IMR-90 (cell line): ENCODE measurements around the gene COL4A1.

Experiments
- BHLHE40 ChIP-seq: fragments of 150-350 bp; IDR thresholded peaks from 2 replicates; pipeline ENCODE4 v1.6.1; 2016; ENCODE audit warnings: mild to moderate bottlenecking, low read depth, low read length
- CEBPB ChIP-seq: IDR thresholded peaks from 2 replicates; pipeline ENCODE4 v1.6.1; 2012; ENCODE audit warnings: low read depth, low read length, improper control_type of control experiment
- CHD1 ChIP-seq: IDR thresholded peaks from 2 replicates; pipeline ENCODE4 v1.6.1; 2012; ENCODE audit warnings: low read depth, low read length, improper control_type of control experiment
- FOS ChIP-seq: fragments of 150-350 bp; IDR thresholded peaks from 2 replicates; pipeline ENCODE4 v1.6.1; 2016; ENCODE audit warnings: low read depth, low read length
- MAFK ChIP-seq: IDR thresholded peaks from 2 replicates; pipeline ENCODE4 v1.6.1; 2012; ENCODE audit warnings: low read depth, low read length, improper control_type of control experiment
- MAZ ChIP-seq: IDR thresholded peaks from 2 replicates; pipeline ENCODE4 v1.6.1; 2012; ENCODE audit warnings: low read depth, mild to moderate bottlenecking, low read length, improper control_type of control experiment, moderate library complexity, borderline replicate concordance
- MXI1 ChIP-seq: IDR thresholded peaks from 2 replicates; pipeline ENCODE4 v1.6.1; 2012; ENCODE audit warnings: low read depth, mild to moderate bottlenecking, low read length, moderate library complexity, borderline replicate concordance
- POLR2A ChIP-seq: IDR thresholded peaks from 2 replicates; pipeline ENCODE4 v1.6.1; 2012; ENCODE audit warnings: mild to moderate bottlenecking, low read depth, low read length
- RAD21 ChIP-seq: IDR thresholded peaks from 2 replicates; pipeline ENCODE4 v1.6.1; 2012; ENCODE audit warnings: low read length, improper control_type of control experiment
- RCOR1 ChIP-seq: IDR thresholded peaks from 2 replicates; pipeline ENCODE4 v1.6.1; 2012; ENCODE audit warnings: mild to moderate bottlenecking, low read length, improper control_type of control experiment; ENCODE audit not compliant: insufficient replicate concordance
- RFX5 ChIP-seq: IDR thresholded peaks from 2 replicates; pipeline ENCODE4 v1.8.0; 2012; ENCODE audit warnings: low read depth, mild to moderate bottlenecking, low read length, moderate library complexity
- SMC3 ChIP-seq: fragments of 150-350 bp; IDR thresholded peaks from 2 replicates; pipeline ENCODE4 v1.6.1; 2016; ENCODE audit warnings: low read depth, mild to moderate bottlenecking, antibody characterized with exemption, low read length, moderate library complexity
- TF ChIP-seq, protein P1 (sequence below): conservative IDR thresholded peaks from 2 replicates; pipeline ENCODE4 v1.5.1; 2012; ENCODE audit warnings: mild to moderate bottlenecking, low read depth, low read length, improper control_type of control experiment
- TF ChIP-seq, protein P2 (sequence below): fragments of 150-350 bp; IDR thresholded peaks from 2 replicates; pipeline ENCODE4 v1.6.1; 2017; ENCODE audit warnings: mild to moderate bottlenecking, antibody characterized with exemption, low read length, low read depth

DNA sequence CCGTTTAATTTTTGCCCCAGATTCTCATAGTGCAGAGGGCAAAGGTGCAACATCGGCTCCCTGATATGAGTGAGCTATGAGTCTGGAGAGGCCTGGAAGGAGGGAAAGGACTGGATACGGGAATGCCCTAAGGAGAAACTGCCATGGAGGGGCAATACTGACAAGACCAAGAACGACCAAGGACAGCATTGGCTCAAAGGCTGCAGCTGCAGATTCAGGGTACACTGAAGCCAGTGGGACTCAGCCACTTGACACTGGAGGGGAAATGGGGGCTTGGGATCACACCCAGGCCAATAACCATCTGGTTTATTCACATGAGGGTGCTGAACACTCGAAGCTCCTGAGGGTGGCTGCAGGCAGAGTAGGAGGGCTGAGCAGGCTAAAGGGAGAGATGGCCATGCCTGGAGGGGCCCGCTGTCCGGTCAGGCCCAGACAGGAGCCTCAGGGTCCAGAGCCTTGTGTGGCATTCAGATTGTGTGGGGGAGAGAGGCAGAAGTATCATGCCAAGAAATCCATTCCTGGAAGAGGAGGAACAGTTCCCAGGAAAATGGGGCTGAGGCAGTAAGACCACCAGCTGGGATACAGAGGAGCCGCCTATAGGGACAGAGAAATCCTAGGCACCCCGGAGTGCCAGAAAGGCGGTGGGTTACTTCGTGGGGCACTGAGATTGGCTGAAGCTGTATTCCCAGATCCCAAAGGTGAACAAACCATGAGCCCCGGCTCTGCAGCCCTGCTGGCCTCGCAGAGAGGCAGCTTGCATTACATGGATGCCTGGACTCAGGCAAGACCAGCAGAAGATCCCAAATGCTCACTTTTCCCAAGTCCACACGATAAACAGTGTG lies 20.7 kb downstream of the COL4A1 start:
- TF ChIP-seq, protein P1, sequence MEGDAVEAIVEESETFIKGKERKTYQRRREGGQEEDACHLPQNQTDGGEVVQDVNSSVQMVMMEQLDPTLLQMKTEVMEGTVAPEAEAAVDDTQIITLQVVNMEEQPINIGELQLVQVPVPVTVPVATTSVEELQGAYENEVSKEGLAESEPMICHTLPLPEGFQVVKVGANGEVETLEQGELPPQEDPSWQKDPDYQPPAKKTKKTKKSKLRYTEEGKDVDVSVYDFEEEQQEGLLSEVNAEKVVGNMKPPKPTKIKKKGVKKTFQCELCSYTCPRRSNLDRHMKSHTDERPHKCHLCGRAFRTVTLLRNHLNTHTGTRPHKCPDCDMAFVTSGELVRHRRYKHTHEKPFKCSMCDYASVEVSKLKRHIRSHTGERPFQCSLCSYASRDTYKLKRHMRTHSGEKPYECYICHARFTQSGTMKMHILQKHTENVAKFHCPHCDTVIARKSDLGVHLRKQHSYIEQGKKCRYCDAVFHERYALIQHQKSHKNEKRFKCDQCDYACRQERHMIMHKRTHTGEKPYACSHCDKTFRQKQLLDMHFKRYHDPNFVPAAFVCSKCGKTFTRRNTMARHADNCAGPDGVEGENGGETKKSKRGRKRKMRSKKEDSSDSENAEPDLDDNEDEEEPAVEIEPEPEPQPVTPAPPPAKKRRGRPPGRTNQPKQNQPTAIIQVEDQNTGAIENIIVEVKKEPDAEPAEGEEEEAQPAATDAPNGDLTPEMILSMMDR: no peak
- TF ChIP-seq POLR2A: no peak
- TF ChIP-seq CHD1: no peak
- no peak for TF ChIP-seq MAZ
- TF ChIP-seq SMC3: no peak
- no peak for TF ChIP-seq RFX5
- TF ChIP-seq RCOR1: no peak
- no peak for TF ChIP-seq RAD21
- no peak for TF ChIP-seq CEBPB
- no peak for TF ChIP-seq MXI1
- TF ChIP-seq, protein P2, sequence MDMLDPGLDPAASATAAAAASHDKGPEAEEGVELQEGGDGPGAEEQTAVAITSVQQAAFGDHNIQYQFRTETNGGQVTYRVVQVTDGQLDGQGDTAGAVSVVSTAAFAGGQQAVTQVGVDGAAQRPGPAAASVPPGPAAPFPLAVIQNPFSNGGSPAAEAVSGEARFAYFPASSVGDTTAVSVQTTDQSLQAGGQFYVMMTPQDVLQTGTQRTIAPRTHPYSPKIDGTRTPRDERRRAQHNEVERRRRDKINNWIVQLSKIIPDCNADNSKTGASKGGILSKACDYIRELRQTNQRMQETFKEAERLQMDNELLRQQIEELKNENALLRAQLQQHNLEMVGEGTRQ: no peak
- no peak for TF ChIP-seq MAFK
- TF ChIP-seq FOS: no peak
- TF ChIP-seq BHLHE40: no peak
